GM12865 (cell line): ENCODE measurements around the gene UBTF.
A peak's percentile ranks its signal among the peaks of the same experiment; 100 is the strongest.

ENCODE experiments used
- DNase-seq: peaks from one replicate; pipeline ENCODE4 v3.0.0; 2010; ENCODE audit warnings: low read depth
- H3K4me3 ChIP-seq: 2 replicates; pipeline ENCODE4 v1.5.1; 2011; ENCODE audit warnings: mild to moderate bottlenecking, low read depth, low read length, control low read depth
- TF ChIP-seq, protein P1 (sequence below): IDR thresholded peaks from 2 replicates; pipeline ENCODE4 v1.5.1; 2011; ENCODE audit warnings: low read length, control low read depth, low read depth, inconsistent platforms; ENCODE audit not compliant: insufficient read depth; ENCODE audit errors: missing control alignments

Gene UBTF

DNA sequence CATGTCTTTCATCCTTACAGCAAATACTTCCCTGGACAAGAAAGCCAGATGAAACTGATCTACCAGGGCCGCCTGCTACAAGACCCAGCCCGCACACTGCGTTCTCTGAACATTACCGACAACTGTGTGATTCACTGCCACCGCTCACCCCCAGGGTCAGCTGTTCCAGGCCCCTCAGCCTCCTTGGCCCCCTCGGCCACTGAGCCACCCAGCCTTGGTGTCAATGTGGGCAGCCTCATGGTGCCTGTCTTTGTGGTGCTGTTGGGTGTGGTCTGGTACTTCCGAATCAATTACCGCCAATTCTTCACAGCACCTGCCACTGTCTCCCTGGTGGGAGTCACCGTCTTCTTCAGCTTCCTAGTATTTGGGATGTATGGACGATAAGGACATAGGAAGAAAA lies 29.0 kb downstream of the UBTF start:
- DNase-seq = no peak
- TF ChIP-seq, protein P1, sequence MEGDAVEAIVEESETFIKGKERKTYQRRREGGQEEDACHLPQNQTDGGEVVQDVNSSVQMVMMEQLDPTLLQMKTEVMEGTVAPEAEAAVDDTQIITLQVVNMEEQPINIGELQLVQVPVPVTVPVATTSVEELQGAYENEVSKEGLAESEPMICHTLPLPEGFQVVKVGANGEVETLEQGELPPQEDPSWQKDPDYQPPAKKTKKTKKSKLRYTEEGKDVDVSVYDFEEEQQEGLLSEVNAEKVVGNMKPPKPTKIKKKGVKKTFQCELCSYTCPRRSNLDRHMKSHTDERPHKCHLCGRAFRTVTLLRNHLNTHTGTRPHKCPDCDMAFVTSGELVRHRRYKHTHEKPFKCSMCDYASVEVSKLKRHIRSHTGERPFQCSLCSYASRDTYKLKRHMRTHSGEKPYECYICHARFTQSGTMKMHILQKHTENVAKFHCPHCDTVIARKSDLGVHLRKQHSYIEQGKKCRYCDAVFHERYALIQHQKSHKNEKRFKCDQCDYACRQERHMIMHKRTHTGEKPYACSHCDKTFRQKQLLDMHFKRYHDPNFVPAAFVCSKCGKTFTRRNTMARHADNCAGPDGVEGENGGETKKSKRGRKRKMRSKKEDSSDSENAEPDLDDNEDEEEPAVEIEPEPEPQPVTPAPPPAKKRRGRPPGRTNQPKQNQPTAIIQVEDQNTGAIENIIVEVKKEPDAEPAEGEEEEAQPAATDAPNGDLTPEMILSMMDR = no peak
- no peak overlapping the region for H3K4me3 ChIP-seq

DNA sequence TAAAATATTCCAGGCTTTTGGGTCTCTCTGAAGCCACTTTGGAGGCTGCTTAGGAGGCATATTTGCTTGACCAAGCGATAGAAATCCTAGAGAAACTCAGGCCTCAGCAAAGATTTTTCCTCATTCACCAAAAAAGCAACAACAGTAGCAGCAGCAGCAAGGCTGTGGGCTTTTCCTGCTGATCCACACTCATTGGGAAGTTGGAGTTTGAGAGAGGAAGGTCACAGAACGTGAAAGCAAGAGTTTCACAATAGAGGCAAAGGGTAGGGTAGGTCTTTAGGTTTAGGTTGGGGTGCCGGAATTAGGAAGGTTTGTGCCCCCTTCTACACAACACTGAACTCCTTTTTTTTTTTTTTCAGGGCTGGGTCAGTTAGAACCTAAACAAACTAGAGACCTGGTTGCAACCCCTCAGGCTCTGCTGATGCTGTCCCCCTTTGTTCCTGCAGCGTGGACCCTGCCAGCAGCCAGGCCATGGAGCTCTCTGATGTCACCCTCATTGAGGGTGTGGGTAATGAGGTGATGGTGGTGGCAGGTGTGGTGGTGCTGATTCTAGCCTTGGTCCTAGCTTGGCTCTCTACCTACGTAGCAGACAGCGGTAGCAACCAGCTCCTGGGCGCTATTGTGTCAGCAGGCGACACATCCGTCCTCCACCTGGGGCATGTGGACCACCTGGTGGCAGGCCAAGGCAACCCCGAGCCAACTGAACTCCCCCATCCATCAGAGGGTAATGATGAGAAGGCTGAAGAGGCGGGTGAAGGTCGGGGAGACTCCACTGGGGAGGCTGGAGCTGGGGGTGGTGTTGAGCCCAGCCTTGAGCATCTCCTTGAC lies 30.7 kb downstream of the UBTF start:
- H3K4me3 ChIP-seq = no peak overlapping the region
- DNase-seq = no peak
- TF ChIP-seq, protein P1 = no peak

DNA sequence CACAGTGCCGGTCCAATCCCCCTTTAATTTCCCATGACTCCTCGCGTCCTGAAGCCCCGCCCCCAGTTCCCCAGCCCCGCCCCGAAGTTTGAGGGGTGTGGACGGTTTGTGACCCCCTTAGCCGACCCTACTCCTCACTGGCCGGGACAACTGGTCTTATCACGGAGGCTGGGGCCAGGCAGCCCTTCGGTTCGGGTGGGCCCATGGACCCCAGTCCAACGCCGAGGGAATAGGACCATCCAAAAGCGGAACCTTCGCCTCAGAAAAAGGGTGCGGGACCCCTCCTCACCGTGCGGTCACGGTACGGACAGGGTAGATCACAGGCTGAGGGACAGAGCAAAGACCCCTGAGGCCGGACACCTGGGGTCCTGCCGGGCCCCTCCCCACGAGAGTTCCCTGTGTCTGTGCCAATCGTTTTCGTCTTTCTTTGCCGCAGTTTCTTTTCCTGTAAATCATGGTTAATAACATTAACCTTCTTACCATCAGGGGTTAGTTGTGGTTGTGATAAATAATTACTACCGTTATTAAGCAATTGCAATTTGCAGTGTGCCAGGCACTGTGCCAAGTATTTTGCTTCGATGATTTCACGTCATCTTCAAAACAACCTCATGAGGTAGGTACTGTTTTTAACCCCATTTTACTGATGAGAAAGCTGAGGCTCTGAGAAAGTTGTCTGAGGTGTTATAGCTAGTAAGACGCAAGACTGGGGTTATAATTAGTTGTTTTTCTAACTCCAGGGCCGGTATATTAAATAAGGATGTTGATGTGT lies 32.2 kb downstream of the UBTF start:
- peak overlapping the region; percentile 85 for H3K4me3 ChIP-seq
- DNase-seq = peak; percentile 44
- TF ChIP-seq, protein P1 = no peak

DNA sequence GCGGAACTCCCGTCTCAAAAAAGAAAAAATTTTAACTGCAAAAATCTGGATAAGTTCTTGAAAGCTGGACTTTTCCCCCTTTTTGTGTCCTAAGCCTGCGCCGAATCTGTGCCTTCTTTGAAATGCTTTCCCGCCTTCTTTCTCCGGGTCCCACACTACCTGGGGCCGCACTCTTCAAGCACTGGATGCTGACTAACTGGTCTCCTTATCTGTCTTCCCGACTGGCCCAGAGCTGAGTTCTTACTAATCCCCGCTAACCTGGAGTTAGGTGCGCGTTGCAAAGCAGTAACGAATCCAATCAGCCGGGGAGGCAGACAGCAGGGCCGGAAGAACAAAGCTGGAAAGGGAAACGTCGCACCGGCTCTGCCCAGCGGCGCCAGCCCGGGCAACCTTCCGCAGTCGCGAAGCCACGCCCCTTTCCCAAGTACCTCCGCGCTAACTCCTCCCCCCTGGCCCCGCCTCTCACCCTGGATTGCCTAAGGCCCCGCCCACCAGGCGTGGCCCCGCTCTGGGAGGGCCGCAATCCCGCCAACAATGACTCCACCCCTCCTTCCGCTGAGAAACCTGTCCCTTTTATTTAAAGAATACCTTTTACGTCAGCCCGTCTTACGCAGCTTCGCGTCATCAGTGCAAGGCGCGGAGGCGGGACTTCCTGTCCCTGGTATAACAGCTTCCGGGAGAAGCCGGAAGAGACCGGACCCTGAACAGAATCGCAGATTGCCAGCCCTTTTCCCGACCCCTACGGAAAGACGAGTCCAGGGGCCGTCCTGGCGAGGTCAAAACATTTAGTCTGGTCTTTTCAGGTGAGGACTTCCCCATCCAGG lies 33.0 kb downstream of the UBTF start, which contains the start of gene TMUB2:
TMUB2 (plus strand) TSS at position 666 of the 824 bp plus-strand sequence. CDS start 737 bp downstream, outside the sequence.
- peak; percentile 100 for DNase-seq
- TF ChIP-seq, protein P1 = no peak
- peak within 1 kb of the TSS; percentile 95 for H3K4me3 ChIP-seq

DNA sequence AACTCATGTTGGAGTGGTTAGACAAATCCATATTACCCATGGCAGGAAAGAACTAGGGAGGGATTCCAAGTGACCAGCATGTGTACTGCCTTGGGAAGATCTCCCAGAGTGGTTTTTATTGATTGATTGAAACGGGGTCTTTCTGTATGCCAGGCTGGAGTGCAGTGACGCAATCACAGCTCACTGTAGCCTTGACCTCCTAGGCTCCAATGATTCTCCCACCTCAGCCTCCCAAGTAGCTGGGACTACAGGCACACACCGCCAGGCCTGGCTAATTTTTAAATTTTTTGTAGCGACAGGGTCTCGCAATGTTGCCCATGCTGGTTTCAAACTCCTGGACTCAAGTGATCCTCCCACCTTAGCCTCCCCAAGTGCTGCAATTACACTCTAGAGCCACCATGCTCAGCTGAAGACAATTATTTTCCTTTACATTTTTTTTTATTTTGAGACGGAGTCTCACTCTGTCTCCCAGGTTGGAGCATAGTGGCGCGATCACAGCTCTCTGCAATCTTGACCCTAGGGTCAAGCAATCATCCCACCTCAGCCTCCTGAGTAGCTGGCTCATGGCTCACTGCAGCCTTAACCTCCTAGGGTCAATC lies 35.2 kb downstream of the UBTF start:
- no peak overlapping the region for H3K4me3 ChIP-seq
- TF ChIP-seq, protein P1 = no peak
- no peak for DNase-seq

- no peak overlapping the region for H3K4me3 ChIP-seq
- DNase-seq = no peak
- TF ChIP-seq, protein P1 = no peak
Measured at GRCh38 chr17:44183024-44183423, 36.5 kb downstream of the UBTF start.
